HCT116 (cell line): Measurements from ENCODE around the gene F2RL2. TPM values are rescaled to one million over a fixed set of nuclear protein-coding genes. Genes with fewer than 3 reads are reported as not detected.

Experiments used
- ATAC-seq: fragments of 200-7000 bp; cut with Tn5 transposase; 2 replicates; pipeline ENCODE4 v1.9.1; 2020; ENCODE audit warnings: mild to moderate bottlenecking, moderate library complexity
- BruUV-seq: library from RNA; stranded (reverse); fragments of 400-500 nt; replicated peaks from 2 replicates; lab custom pipeline; 2021; lab: Mats Ljungman, UMichigan
- CTCF ChIA-PET: fragments of 300-600 bp; sonication (Branson Sonifier 250); formaldehyde crosslinking; loops from one replicate; lab custom pipeline; 2021; ENCODE audit warnings: antibody characterized with exemption; lab: Charles Lee
- POLR2A ChIA-PET: fragments of 300-600, 350-600 bp; sonication (Branson Sonifier 250); formaldehyde crosslinking; loops from one replicate; lab custom pipeline; 2021; ENCODE audit warnings: antibody characterized with exemption; lab: Charles Lee
- RAD21 ChIA-PET, 2 experiments: fragments of 300-600 bp; sonication (Branson Sonifier 250); formaldehyde crosslinking; loops; one replicate each; lab custom pipeline; 2023; ENCODE audit warnings: low total read pairs in 2 of 2; ENCODE audit not compliant: uncharacterized antibody in 2 of 2, unreplicated experiment in 2 of 2, low non-redundant PET in 1 of 2; lab: Charles Lee
- DNase-seq: peaks from one replicate; pipeline ENCODE4 v3.0.0-alpha.2; 2010; ENCODE audit warnings: low read depth, low spot score
- H2AFZ ChIP-seq: fragments of 200-600 bp; shearing (Covaris generic), sonication (generic); 2 replicates; pipeline ENCODE4 v1.6.1; 2017; ENCODE audit warnings: low read depth, mixed run types, mixed read lengths, antibody characterized with exemption, low read length; ENCODE audit not compliant: poor library complexity, severe bottlenecking
- H3K27ac ChIP-seq: 2 replicates; pipeline ENCODE4 v1.5.1; 2012; ENCODE audit warnings: low read depth, low read length
- H3K27me3 ChIP-seq: fragments of 200-600 bp; sonication (generic); 2 replicates; pipeline ENCODE4 v1.6.1; 2016; ENCODE audit warnings: mixed run types, low read length, mixed read lengths; ENCODE audit not compliant: insufficient read depth
- H3K36me3 ChIP-seq, 2 experiments: fragments of 200-500 bp in 1 of 2; fragments of 200-600 bp in 1 of 2; sonication (Bioruptor generic) in 1 of 2; sonication (generic) in 1 of 2; 2 replicates each; pipeline versions ENCODE4 v1.5.1 to v1.6.1; 2014 to 2016; ENCODE audit warnings: low read length in 2 of 2, inconsistent platforms in 1 of 2, mixed read lengths in 1 of 2, mixed run types in 1 of 2; ENCODE audit not compliant: insufficient read depth in 2 of 2, control insufficient read depth in 1 of 2
- H3K4me1 ChIP-seq, 2 experiments: fragments of 200-600 bp in 1 of 2; sonication (generic) in 1 of 2; 2 replicates each; pipeline versions ENCODE4 v1.5.1 to v1.6.1; 2012 to 2017; ENCODE audit warnings: low read length in 2 of 2, inconsistent platforms in 1 of 2, mild to moderate bottlenecking in 1 of 2, mixed read lengths in 1 of 2, mixed run types in 1 of 2, moderate library complexity in 1 of 2; ENCODE audit not compliant: insufficient read depth in 2 of 2, control insufficient read depth in 1 of 2
- H3K4me2 ChIP-seq: fragments of 200-600 bp; sonication (generic); 2 replicates; pipeline ENCODE4 v1.6.1; 2017; ENCODE audit warnings: mixed run types, low read length, mixed read lengths
- H3K4me3 ChIP-seq, 2 experiments: fragments of 200-600 bp in 1 of 2; sonication (generic) in 1 of 2; replicated peaks in 1 of 2; 2 replicates each; pipeline ENCODE4 v1.5.1; 2011 to 2016; ENCODE audit warnings: low read length in 2 of 2, control low read depth in 1 of 2, low read depth in 1 of 2, mild to moderate bottlenecking in 1 of 2, mixed read lengths in 1 of 2, mixed run types in 1 of 2
- H3K79me2 ChIP-seq: fragments of 200-600 bp; sonication (generic); 2 replicates; pipeline ENCODE4 v1.6.1; 2017; ENCODE audit warnings: mild to moderate bottlenecking, mixed run types, low read length, moderate library complexity, mixed read lengths; ENCODE audit not compliant: insufficient read depth
- H3K9ac ChIP-seq: fragments of 200-600 bp; sonication (generic); 2 replicates; pipeline ENCODE4 v1.6.1; 2016; ENCODE audit warnings: low read length, mixed read lengths
- H3K9me2 ChIP-seq: fragments of 200-600 bp; sonication (generic), shearing (Covaris generic); 2 replicates; pipeline ENCODE4 v1.6.1; 2017; ENCODE audit warnings: mixed run types, mild to moderate bottlenecking, moderate library complexity; ENCODE audit not compliant: insufficient read depth
- H3K9me3 ChIP-seq, 2 experiments: fragments of 200-500 bp in 1 of 2; fragments of 200-600 bp in 1 of 2; sonication (Bioruptor generic) in 1 of 2; sonication (generic) in 1 of 2; 2 replicates each; pipeline ENCODE4 v1.6.1; 2014 to 2017; ENCODE audit warnings: low read length in 2 of 2, mixed read lengths in 2 of 2, inconsistent platforms in 1 of 2, low read depth in 1 of 2, mild to moderate bottlenecking in 1 of 2, mixed run types in 1 of 2, moderate library complexity in 1 of 2; ENCODE audit not compliant: control insufficient read depth in 1 of 2, insufficient read depth in 1 of 2
- H4K20me1 ChIP-seq: fragments of 200-600 bp; sonication (generic), shearing (Covaris generic); 2 replicates; pipeline ENCODE4 v1.6.1; 2017; ENCODE audit warnings: mixed run types, mild to moderate bottlenecking, moderate library complexity; ENCODE audit not compliant: insufficient read depth
- EGR1 ChIP-seq: IDR thresholded peaks from 2 replicates; pipeline ENCODE4 v1.6.1; 2012; ENCODE audit warnings: low read depth
- EZH2phosphoT487 ChIP-seq: fragments of 200-600 bp; IDR thresholded peaks from 2 replicates; pipeline ENCODE4 v1.6.1; 2018; ENCODE audit warnings: antibody characterized with exemption, borderline replicate concordance
- JUND ChIP-seq: IDR thresholded peaks from 2 replicates; pipeline ENCODE4 v1.6.1; 2012
- TCF7L2 ChIP-seq: IDR thresholded peaks from 2 replicates; pipeline ENCODE4 v1.7.0; 2011; ENCODE audit warnings: borderline replicate concordance, inconsistent platforms; ENCODE audit not compliant: insufficient read depth, insufficient read length; ENCODE audit errors: extremely low read depth
- intact Hi-C: fragments of 100-400 bp; cut with micrococcal nuclease; formaldehyde crosslinking; loops from 2 replicates; pipeline ENCODE4 v1.10.0; 2022
- total RNA-seq: library from RNA; stranded (reverse); gene quantifications from one replicate; pipeline ENCODE4 v1.2.1, GENCODE V29; 2021; ENCODE audit not compliant: unreplicated experiment
- TF ChIP-seq, protein P1 (sequence below): IDR thresholded peaks from 2 replicates; pipeline ENCODE4 v1.6.1; 2011; ENCODE audit warnings: mild to moderate bottlenecking, low read length, moderate library complexity; ENCODE audit not compliant: insufficient replicate concordance; ENCODE audit errors: extremely low read depth

F2RL2 gene
- total RNA-seq, 1 experiment from 2014 or later = 0.07 TPM

DNA sequence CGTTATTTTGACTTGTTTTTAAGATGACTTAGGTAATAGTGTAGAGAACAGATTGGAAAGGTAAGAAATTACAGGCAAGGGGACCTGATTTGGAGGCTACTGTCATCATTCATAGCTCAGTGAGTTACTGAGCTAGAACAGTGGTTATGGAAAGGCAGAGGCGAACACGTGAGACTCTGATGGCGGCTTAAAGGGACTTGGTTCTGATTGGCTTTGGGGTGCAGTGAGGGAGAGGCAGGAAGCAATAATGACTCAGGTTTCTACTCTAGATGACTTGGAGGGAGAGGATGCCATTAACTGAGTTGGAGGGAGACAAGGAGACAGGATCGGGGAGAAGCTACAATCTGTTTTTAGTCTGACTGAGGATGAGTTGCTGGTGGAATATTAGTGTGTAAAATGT, 3.0 kb downstream of the F2RL2 start:
- H3K4me2 ChIP-seq = no peak overlapping the region
- no peaks in the 10 kb centered on the region for H3K36me3 ChIP-seq
- no peak for TF ChIP-seq JUND
- no peak for TF ChIP-seq EZH2phosphoT487
- TF ChIP-seq TCF7L2 = no peak
- TF ChIP-seq, protein P1, sequence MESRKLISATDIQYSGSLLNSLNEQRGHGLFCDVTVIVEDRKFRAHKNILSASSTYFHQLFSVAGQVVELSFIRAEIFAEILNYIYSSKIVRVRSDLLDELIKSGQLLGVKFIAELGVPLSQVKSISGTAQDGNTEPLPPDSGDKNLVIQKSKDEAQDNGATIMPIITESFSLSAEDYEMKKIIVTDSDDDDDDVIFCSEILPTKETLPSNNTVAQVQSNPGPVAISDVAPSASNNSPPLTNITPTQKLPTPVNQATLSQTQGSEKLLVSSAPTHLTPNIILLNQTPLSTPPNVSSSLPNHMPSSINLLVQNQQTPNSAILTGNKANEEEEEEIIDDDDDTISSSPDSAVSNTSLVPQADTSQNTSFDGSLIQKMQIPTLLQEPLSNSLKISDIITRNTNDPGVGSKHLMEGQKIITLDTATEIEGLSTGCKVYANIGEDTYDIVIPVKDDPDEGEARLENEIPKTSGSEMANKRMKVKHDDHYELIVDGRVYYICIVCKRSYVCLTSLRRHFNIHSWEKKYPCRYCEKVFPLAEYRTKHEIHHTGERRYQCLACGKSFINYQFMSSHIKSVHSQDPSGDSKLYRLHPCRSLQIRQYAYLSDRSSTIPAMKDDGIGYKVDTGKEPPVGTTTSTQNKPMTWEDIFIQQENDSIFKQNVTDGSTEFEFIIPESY = no peak
- TF ChIP-seq EGR1 = no peak
- DNase-seq (no peak), ATAC-seq (no peak)
- no peak overlapping the region for H3K9ac ChIP-seq
- ChIA-PET RAD21 (no interaction called here), POLR2A (no interaction called here), CTCF (no interaction called here)
- no peak overlapping the region for H3K27ac ChIP-seq
- intact Hi-C loops = no loop called here
- H3K4me1 ChIP-seq = peaks cover 0 to 11% of the 10 kb centered on the region in 2 experiments; a peak in 2 of 4 replicates
- no peaks in the 10 kb centered on the region; the same call in 1 of the 2 replicates for H3K9me2 ChIP-seq
- no peaks in the 10 kb centered on the region for H3K9me3 ChIP-seq
- H3K4me3 ChIP-seq = no peak overlapping the region
- H4K20me1 ChIP-seq = no peaks in the 10 kb centered on the region
- H2AFZ ChIP-seq = no peak overlapping the region
- no TSS peak for BruUV-seq
- H3K27me3 ChIP-seq = no peaks in the 10 kb centered on the region
- no peaks in the 10 kb centered on the region for H3K79me2 ChIP-seq

DNA sequence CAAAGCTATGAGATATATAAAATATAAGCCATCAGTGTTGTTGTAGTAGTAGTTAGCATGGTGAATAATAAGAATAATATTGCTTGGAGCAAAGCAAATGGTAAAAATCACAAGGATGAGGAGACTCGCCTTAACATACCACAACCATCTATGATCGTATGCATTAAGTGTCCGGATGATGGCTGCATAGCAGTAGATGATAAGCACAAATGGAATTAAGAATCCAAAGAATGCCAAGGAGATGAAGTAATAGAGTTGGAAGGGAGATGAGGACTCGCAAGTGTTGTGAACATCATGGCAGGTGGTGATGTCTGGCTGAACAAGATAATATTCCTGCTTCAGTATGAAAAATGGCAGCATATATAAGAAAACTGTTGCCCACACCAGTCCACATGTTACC, 5.5 kb downstream of the F2RL2 start:
- H3K4me1 ChIP-seq = peaks cover 0 to 4% of the 10 kb centered on the region in 2 experiments; a peak in 1 of 4 replicates
- H3K27ac ChIP-seq = no peak overlapping the region
- H4K20me1 ChIP-seq = no peaks in the 10 kb centered on the region
- intact Hi-C loops = no loop called here
- BruUV-seq = no TSS peak
- H3K9ac ChIP-seq = no peak overlapping the region
- no peaks in the 10 kb centered on the region; the same call in 1 of the 2 replicates for H3K9me2 ChIP-seq
- DNase-seq = no peak
- no peaks in the 10 kb centered on the region for H3K36me3 ChIP-seq
- ChIA-PET RAD21 (no interaction called here), CTCF (no interaction called here), POLR2A (no interaction called here)
- no peak for TF ChIP-seq EGR1
- TF ChIP-seq, protein P1 = no peak
- H3K27me3 ChIP-seq = no peaks in the 10 kb centered on the region
- H3K9me3 ChIP-seq = no peaks in the 10 kb centered on the region
- H2AFZ ChIP-seq = no peak overlapping the region
- H3K4me2 ChIP-seq = no peak overlapping the region
- no peaks in the 10 kb centered on the region for H3K79me2 ChIP-seq
- ATAC-seq = no peak
- no peak overlapping the region for H3K4me3 ChIP-seq
